HepG2 (cell line): ENCODE data around the gene TPPP2. TPM values are rescaled to one million over a fixed set of nuclear protein-coding genes. Genes with fewer than 3 reads are reported as not detected.

Experiments used
- AKAP8 ChIP-seq: sonication (generic); formaldehyde crosslinking; IDR thresholded peaks from 2 replicates; pipeline ENCODE4 v1.5.1; 2020; ENCODE audit warnings: mild to moderate bottlenecking, missing genetic modification reagents
- GABPA ChIP-seq, 2 experiments: IDR thresholded peaks; 2 replicates each; pipeline ENCODE4 v1.6.1; 2011 to 2016; ENCODE audit warnings: low read depth in 2 of 2, low read length in 1 of 2, missing biosample characterization in 1 of 2, missing genetic modification characterization in 1 of 2
- HDAC2 ChIP-seq: sonication (generic); formaldehyde crosslinking; IDR thresholded peaks from 2 replicates; pipeline ENCODE4 v1.4.0; 2020; ENCODE audit warnings: missing genetic modification reagents
- IRX3 ChIP-seq: sonication (generic); formaldehyde crosslinking; IDR thresholded peaks from 2 replicates; pipeline ENCODE4 v1.8.1; 2023; ENCODE audit warnings: mild to moderate bottlenecking, low read depth, missing genetic modification reagents, borderline replicate concordance
- ISX ChIP-seq: sonication (generic); formaldehyde crosslinking; conservative IDR thresholded peaks from 2 replicates; pipeline ENCODE4 v1.5.0; 2020; ENCODE audit warnings: missing genetic modification reagents
- KDM3A ChIP-seq: IDR thresholded peaks from 2 replicates; pipeline ENCODE4 v1.6.1; 2018; ENCODE audit warnings: low read depth, missing compliant biosample characterization
- TBX2 ChIP-seq: sonication (generic); formaldehyde crosslinking; IDR thresholded peaks from 2 replicates; pipeline ENCODE4 v1.5.0; 2020; ENCODE audit warnings: missing genetic modification reagents, mild to moderate bottlenecking, borderline replicate concordance
- U2AF2 ChIP-seq: fragments of 200-400 bp; formaldehyde crosslinking; IDR thresholded peaks from 2 replicates; pipeline ENCODE4 v1.6.1; 2017; ENCODE audit warnings: low read depth, mild to moderate bottlenecking, low read length
- YEATS4 ChIP-seq: sonication (generic); formaldehyde crosslinking; IDR thresholded peaks from 2 replicates; pipeline ENCODE4 v1.4.0; 2020; ENCODE audit warnings: missing genetic modification reagents, borderline replicate concordance
- ZFX ChIP-seq: sonication (generic); formaldehyde crosslinking; IDR thresholded peaks from 2 replicates; pipeline ENCODE4 v1.4.0; 2020; ENCODE audit warnings: mild to moderate bottlenecking, low read depth, missing genetic modification reagents, moderate library complexity
- ZNF143 ChIP-seq: sonication (generic); formaldehyde crosslinking; IDR thresholded peaks from 2 replicates; pipeline ENCODE4 v1.4.0; 2020; ENCODE audit warnings: missing genetic modification reagents
- ZNF292 ChIP-seq: sonication (generic); formaldehyde crosslinking; IDR thresholded peaks from 2 replicates; pipeline ENCODE4 v1.8.1; 2022; ENCODE audit warnings: mild to moderate bottlenecking, low read depth, missing genetic modification reagents, borderline replicate concordance
- ZNF329 ChIP-seq: sonication (generic); formaldehyde crosslinking; IDR thresholded peaks from 2 replicates; pipeline ENCODE4 v1.9.0; 2021; ENCODE audit warnings: low read depth, mild to moderate bottlenecking, missing genetic modification reagents
- ZNF343 ChIP-seq: sonication (generic); formaldehyde crosslinking; IDR thresholded peaks from 2 replicates; pipeline ENCODE4 v1.4.0; 2020; ENCODE audit warnings: mild to moderate bottlenecking, missing genetic modification reagents
- ZNF501 ChIP-seq: sonication (generic); formaldehyde crosslinking; IDR thresholded peaks from 2 replicates; pipeline ENCODE4 v1.5.1; 2020; ENCODE audit warnings: mild to moderate bottlenecking, moderate library complexity, missing genetic modification reagents
- ZNF788 ChIP-seq: sonication (generic); formaldehyde crosslinking; IDR thresholded peaks from 2 replicates; pipeline ENCODE4 v1.5.0; 2020; ENCODE audit warnings: mild to moderate bottlenecking, missing genetic modification reagents, borderline replicate concordance
- ZNF792 ChIP-seq: IDR thresholded peaks from 2 replicates; pipeline ENCODE4 v1.6.1; 2016
- polyA plus RNA-seq, 8 experiments: library from polyadenylated mRNA; depleted of rRNA in 3 of 8; stranded (reverse) in 7 of 8; unstranded in 1 of 8; fragments of >200 nt; fragmentation: Illumina TruSeq in 4 of 8; extraction: Trizol in 4 of 8; gene quantifications; 2 replicates each; pipeline versions ENCODE4 v1.2.1 to v1.2.3, GENCODE V29; 2011 to 2016; ENCODE audit warnings: low read depth in 4 of 8, missing spikeins in 1 of 8, mixed read lengths in 1 of 8; ENCODE audit not compliant: insufficient read depth in 1 of 8
- total RNA-seq, 5 experiments: library from RNA; depleted of rRNA; stranded (reverse); fragments of >200 nt; fragmentation: Illumina TruSeq; extraction: Trizol; gene quantifications; 2 replicates each; pipeline ENCODE4 v1.2.3, GENCODE V29; 2016; ENCODE audit warnings: low read depth in 1 of 5
- TF ChIP-seq, protein P1 (sequence below): sonication (generic); IDR thresholded peaks from 2 replicates; pipeline ENCODE4 v1.6.1; 2016; ENCODE audit warnings: low read depth, borderline replicate concordance
- TF ChIP-seq, protein P2 (sequence below): sonication (generic); formaldehyde crosslinking; IDR thresholded peaks from 2 replicates; pipeline ENCODE4 v1.4.0; 2020; ENCODE audit warnings: missing genetic modification reagents
- TF ChIP-seq, protein P3 (sequence below), 2 experiments: sonication (generic) in 1 of 2; formaldehyde crosslinking in 1 of 2; IDR thresholded peaks; 2 replicates each; pipeline versions ENCODE4 v1.4.0 to v1.6.1; 2018 to 2020; ENCODE audit warnings: missing genetic modification reagents in 2 of 2, borderline replicate concordance in 1 of 2, low read depth in 1 of 2, mild to moderate bottlenecking in 1 of 2, missing biosample characterization in 1 of 2
- TF ChIP-seq, protein P4 (sequence below): sonication (generic); formaldehyde crosslinking; IDR thresholded peaks from 2 replicates; pipeline ENCODE4 v1.5.0; 2020; ENCODE audit warnings: missing genetic modification reagents

Gene TPPP2
- total and polyA plus RNA-seq, 2 of the 13 experiments (the other 11 are each of a cell fraction or from before 2014, with no cell fraction given), result 0.58 to 4.2 TPM

DNA sequence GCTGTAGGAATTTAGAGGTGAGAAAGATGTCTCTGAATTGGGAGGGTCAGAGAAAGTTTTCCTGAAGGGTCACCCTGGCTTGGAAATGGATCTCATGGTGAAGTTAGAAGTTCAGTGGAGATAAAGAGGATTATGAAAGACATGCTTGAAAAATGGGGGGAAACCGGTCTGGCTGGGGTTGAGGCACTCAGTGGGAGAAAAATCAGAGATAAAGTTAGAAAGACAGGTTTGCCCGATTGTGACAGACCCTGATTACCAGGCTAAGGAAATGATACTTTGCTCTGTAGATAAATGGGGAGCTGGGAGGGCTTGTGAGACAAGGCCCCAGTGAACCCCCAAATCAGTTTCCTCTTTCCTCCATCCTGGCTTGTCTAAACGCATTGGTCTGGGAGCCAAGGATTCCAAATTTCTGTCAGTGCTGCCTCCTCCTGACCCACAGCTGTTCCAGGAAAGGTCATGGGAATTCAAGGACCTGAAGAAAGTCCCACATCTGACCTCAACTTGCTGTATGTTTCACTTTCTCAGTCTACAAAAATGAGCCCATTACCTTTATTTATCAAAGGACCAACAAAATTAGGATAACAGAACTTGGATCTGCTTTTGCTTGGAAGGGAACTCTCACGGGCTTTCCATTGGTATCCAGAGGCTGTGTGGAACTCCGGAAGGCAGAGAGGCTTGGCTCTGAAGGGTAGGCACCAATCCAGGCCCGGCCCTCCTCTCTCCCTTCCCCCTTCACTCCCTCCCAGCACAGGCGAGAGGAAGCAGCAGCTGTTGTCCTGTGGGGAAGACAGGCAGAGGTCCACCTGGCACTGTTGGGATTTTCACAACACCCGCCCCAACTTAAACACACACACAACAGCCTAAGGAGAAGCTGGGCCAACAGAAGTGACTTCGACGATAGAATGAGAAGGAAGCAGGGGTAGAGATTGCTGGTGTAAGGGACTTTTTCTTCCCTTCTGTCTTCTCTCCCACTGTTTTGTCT is 8.7 kb downstream of the TPPP2 start (continued):
- TF ChIP-seq, protein P1, sequence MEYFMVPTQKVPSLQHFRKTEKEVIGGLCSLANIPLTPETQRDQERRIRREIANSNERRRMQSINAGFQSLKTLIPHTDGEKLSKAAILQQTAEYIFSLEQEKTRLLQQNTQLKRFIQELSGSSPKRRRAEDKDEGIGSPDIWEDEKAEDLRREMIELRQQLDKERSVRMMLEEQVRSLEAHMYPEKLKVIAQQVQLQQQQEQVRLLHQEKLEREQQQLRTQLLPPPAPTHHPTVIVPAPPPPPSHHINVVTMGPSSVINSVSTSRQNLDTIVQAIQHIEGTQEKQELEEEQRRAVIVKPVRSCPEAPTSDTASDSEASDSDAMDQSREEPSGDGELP, result peak; percentile 94
- peak; percentile 95; the same call in 1 of the 2 replicates for TF ChIP-seq ZNF292 (CRISPR knock-in tag)
- no peak for TF ChIP-seq U2AF2
- TF ChIP-seq ZNF329, result no peak
- TF ChIP-seq GABPA (IDR thresholded peaks at IDR 0.05; ENCODE audit: low read depth, low read length), result no peak
- TF ChIP-seq GABPA (CRISPR knock-in tag; IDR thresholded peaks at IDR 0.05; ENCODE audit: low read depth), result no peak
- 0 out of 2 replicates have a peak, but pooled peaks have one; percentile 20 for TF ChIP-seq ZNF343
- peak; percentile 53; the same call in 1 of the 2 replicates for TF ChIP-seq HDAC2 (CRISPR knock-in tag)
- TF ChIP-seq ZFX, result peak; percentile 76
- no peak for TF ChIP-seq ISX (CRISPR knock-in tag)
- TF ChIP-seq, protein P2, sequence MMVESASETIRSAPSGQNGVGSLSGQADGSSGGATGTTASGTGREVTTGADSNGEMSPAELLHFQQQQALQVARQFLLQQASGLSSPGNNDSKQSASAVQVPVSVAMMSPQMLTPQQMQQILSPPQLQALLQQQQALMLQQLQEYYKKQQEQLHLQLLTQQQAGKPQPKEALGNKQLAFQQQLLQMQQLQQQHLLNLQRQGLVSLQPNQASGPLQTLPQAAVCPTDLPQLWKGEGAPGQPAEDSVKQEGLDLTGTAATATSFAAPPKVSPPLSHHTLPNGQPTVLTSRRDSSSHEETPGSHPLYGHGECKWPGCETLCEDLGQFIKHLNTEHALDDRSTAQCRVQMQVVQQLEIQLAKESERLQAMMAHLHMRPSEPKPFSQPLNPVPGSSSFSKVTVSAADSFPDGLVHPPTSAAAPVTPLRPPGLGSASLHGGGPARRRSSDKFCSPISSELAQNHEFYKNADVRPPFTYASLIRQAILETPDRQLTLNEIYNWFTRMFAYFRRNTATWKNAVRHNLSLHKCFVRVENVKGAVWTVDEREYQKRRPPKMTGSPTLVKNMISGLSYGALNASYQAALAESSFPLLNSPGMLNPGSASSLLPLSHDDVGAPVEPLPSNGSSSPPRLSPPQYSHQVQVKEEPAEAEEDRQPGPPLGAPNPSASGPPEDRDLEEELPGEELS (CRISPR knock-in tag), result peak; percentile 60; the same call in 1 of the 2 replicates
- TF ChIP-seq YEATS4 (CRISPR knock-in tag), result 0 out of 2 replicates have a peak, but pooled peaks have one; percentile 52
- peak; percentile 43; the same call in 1 of the 2 replicates for TF ChIP-seq TBX2 (CRISPR knock-in tag)
- TF ChIP-seq ZNF792, result peak; percentile 48; the same call in 1 of the 2 replicates
- TF ChIP-seq, protein P3, sequence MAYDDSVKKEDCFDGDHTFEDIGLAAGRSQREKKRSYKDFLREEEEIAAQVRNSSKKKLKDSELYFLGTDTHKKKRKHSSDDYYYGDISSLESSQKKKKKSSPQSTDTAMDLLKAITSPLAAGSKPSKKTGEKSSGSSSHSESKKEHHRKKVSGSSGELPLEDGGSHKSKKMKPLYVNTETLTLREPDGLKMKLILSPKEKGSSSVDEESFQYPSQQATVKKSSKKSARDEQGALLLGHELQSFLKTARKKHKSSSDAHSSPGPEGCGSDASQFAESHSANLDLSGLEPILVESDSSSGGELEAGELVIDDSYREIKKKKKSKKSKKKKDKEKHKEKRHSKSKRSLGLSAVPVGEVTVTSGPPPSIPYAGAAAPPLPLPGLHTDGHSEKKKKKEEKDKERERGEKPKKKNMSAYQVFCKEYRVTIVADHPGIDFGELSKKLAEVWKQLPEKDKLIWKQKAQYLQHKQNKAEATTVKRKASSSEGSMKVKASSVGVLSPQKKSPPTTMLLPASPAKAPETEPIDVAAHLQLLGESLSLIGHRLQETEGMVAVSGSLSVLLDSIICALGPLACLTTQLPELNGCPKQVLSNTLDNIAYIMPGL (CRISPR knock-in tag; IDR thresholded peaks at IDR 0.05; ENCODE audit: borderline replicate concordance in 1 of 2, low read depth in 1 of 2), result 0 out of 4 replicates have a peak, but pooled peaks have one; percentile 22 to 39
- peak; percentile 32; the same call in 1 of the 2 replicates for TF ChIP-seq ZNF788
- no peak for TF ChIP-seq IRX3 (CRISPR knock-in tag)
- no peak for TF ChIP-seq ZNF143 (CRISPR knock-in tag)
- TF ChIP-seq KDM3A (CRISPR knock-in tag), result 0 out of 2 replicates have a peak, but pooled peaks have one; percentile 59
- peak; percentile 61; the same call in 1 of the 2 replicates for TF ChIP-seq ZNF501 (CRISPR knock-in tag)
- TF ChIP-seq, protein P4, sequence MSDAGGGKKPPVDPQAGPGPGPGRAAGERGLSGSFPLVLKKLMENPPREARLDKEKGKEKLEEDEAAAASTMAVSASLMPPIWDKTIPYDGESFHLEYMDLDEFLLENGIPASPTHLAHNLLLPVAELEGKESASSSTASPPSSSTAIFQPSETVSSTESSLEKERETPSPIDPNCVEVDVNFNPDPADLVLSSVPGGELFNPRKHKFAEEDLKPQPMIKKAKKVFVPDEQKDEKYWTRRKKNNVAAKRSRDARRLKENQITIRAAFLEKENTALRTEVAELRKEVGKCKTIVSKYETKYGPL (CRISPR knock-in tag), result no peak
- no peak for TF ChIP-seq AKAP8 (CRISPR knock-in tag)
